Calu3 (cell line): ENCODE data around the gene TMEM232. TPM values are rescaled to one million over a fixed set of nuclear protein-coding genes. Genes with fewer than 3 reads are reported as not detected.

Experiments used
- BruUV-seq: library from RNA; stranded (reverse); fragments of 400-500 nt; replicated peaks from 2 replicates; lab custom pipeline; 2021; lab: Mats Ljungman, UMichigan
- CTCF ChIA-PET: fragments of 300-600 bp; sonication (Branson Sonifier 250); formaldehyde crosslinking; loops from one replicate; lab custom pipeline; 2022; ENCODE audit warnings: antibody characterized with exemption; lab: Charles Lee
- DNase-seq: peaks from one replicate; pipeline ENCODE4 v3.0.0; 2022
- H3K27ac Mint-ChIP-seq: one replicate; pipeline ENCODE4 v1.8.0; 2022; ENCODE audit warnings: mixed read lengths; ENCODE audit not compliant: unreplicated experiment
- H3K27me3 Mint-ChIP-seq: one replicate; pipeline ENCODE4 v1.8.0; 2022; ENCODE audit warnings: mixed read lengths; ENCODE audit not compliant: unreplicated experiment
- H3K36me3 Mint-ChIP-seq: one replicate; pipeline ENCODE4 v1.8.0; 2022; ENCODE audit warnings: mild to moderate bottlenecking, moderate library complexity, mixed read lengths; ENCODE audit not compliant: insufficient read depth, unreplicated experiment
- H3K4me1 Mint-ChIP-seq: one replicate; pipeline ENCODE4 v1.8.0; 2022; ENCODE audit warnings: mild to moderate bottlenecking, low read depth, mixed read lengths; ENCODE audit not compliant: unreplicated experiment
- H3K4me3 Mint-ChIP-seq: one replicate; pipeline ENCODE4 v1.8.0; 2022; ENCODE audit warnings: mild to moderate bottlenecking, low read depth, moderate library complexity, mixed read lengths; ENCODE audit not compliant: unreplicated experiment
- H3K9me3 Mint-ChIP-seq: one replicate; pipeline ENCODE4 v1.8.0; 2022; ENCODE audit warnings: low read depth, mixed read lengths; ENCODE audit not compliant: unreplicated experiment
- intact Hi-C: fragments of 100-400 bp; cut with micrococcal nuclease; formaldehyde crosslinking; loops from one replicate; pipeline ENCODE4 v1.10.0; 2022; ENCODE audit not compliant: unreplicated experiment
- total RNA-seq: library from RNA; stranded (reverse); gene quantifications from 2 replicates; pipeline ENCODE4 v1.2.3, GENCODE V29; 2022
- TF ChIP-seq, protein P1 (sequence below): fragments of 200-600 bp; IDR thresholded peaks from one replicate; pipeline ENCODE4 v1.8.0; 2022; ENCODE audit warnings: antibody characterized with exemption; ENCODE audit not compliant: unreplicated experiment

TMEM232 gene
- total RNA-seq, 1 experiment from 2014 or later = 1.6 TPM

GRCh38 chr5:110548171-110548570 is 178.3 kb downstream of the TMEM232 start:
- H3K36me3 Mint-ChIP-seq = no peaks in the 10 kb centered on the region
- H3K4me1 Mint-ChIP-seq = no peaks in the 10 kb centered on the region
- H3K27me3 Mint-ChIP-seq = no peaks in the 10 kb centered on the region
- no peak overlapping the region for H3K27ac Mint-ChIP-seq
- no TSS peak for BruUV-seq
- intact Hi-C loops = no loop called here
- no peaks in the 10 kb centered on the region for H3K9me3 Mint-ChIP-seq
- H3K4me3 Mint-ChIP-seq = no peak overlapping the region
- CTCF ChIA-PET = interaction anchor here (1.2 kb wide), 1 partner anchor 37 kb away, joined by 3 read pairs; no protein-coding TSS in a partner anchor
- DNase-seq = no peak
- TF ChIP-seq, protein P1, sequence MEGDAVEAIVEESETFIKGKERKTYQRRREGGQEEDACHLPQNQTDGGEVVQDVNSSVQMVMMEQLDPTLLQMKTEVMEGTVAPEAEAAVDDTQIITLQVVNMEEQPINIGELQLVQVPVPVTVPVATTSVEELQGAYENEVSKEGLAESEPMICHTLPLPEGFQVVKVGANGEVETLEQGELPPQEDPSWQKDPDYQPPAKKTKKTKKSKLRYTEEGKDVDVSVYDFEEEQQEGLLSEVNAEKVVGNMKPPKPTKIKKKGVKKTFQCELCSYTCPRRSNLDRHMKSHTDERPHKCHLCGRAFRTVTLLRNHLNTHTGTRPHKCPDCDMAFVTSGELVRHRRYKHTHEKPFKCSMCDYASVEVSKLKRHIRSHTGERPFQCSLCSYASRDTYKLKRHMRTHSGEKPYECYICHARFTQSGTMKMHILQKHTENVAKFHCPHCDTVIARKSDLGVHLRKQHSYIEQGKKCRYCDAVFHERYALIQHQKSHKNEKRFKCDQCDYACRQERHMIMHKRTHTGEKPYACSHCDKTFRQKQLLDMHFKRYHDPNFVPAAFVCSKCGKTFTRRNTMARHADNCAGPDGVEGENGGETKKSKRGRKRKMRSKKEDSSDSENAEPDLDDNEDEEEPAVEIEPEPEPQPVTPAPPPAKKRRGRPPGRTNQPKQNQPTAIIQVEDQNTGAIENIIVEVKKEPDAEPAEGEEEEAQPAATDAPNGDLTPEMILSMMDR = no peak

- no peak for DNase-seq
- no peaks in the 10 kb centered on the region for H3K4me1 Mint-ChIP-seq
- no peaks in the 10 kb centered on the region for H3K36me3 Mint-ChIP-seq
- intact Hi-C loops = no loop called here
- H3K4me3 Mint-ChIP-seq = no peak overlapping the region
- no peaks in the 10 kb centered on the region for H3K27me3 Mint-ChIP-seq
- TF ChIP-seq, protein P1 = no peak
- CTCF ChIA-PET = interaction anchor here (1.2 kb wide), 1 partner anchor 37 kb away, joined by 3 read pairs; no protein-coding TSS in a partner anchor
- no TSS peak for BruUV-seq
- H3K9me3 Mint-ChIP-seq = no peaks in the 10 kb centered on the region
- H3K27ac Mint-ChIP-seq = no peak overlapping the region
These were observed 179.0 kb downstream of the TMEM232 start for GRCh38 chr5:110547495-110547894.

DNA sequence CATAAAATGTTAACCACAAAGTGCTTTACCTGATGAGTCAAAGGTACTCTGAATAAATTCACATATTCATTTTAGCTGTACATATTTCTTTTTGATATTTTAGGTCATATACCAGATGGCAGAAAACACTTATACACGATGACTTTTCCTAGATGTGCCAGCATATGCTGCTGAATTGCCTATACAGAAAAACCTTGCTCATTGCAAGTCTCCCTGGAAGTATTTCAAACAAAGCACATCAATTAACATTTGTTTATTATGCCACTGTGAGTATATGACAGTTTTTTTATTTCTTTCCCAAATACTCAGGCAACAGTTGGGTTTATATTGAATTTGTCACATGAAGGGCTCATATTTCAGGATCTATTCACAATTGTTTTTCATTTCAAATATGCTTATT is 180.8 kb downstream of the TMEM232 start:
- no peaks in the 10 kb centered on the region for H3K9me3 Mint-ChIP-seq
- intact Hi-C loops = no loop called here
- H3K4me3 Mint-ChIP-seq = no peak overlapping the region
- CTCF ChIA-PET = no interaction called here
- BruUV-seq = no TSS peak
- DNase-seq = no peak
- H3K27ac Mint-ChIP-seq = no peak overlapping the region
- no peaks in the 10 kb centered on the region for H3K27me3 Mint-ChIP-seq
- H3K36me3 Mint-ChIP-seq = no peaks in the 10 kb centered on the region
- TF ChIP-seq, protein P1 = no peak
- H3K4me1 Mint-ChIP-seq = no peaks in the 10 kb centered on the region

DNA sequence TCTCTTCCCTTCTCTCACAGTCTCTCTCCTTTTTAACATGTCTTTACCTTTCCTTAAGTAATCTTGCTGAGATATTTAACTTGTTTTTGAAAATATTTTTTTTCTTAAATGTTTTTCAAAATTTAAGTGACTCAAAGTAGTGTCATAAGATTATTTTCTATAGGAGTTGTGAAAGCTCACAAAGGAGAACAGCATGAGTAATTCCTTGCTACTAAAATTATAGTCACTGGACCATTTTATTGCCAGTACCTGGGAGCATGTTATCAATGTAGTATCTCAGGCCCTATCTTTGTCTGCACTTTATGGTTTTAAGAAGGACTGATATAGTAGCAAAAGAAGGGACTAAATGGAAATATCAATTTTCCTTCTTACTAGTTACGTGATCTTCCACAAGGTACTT is 181.9 kb downstream of the TMEM232 start:
- H3K4me1 Mint-ChIP-seq = no peaks in the 10 kb centered on the region
- H3K36me3 Mint-ChIP-seq = no peaks in the 10 kb centered on the region
- H3K9me3 Mint-ChIP-seq = no peaks in the 10 kb centered on the region
- CTCF ChIA-PET = no interaction called here
- BruUV-seq = no TSS peak
- no peaks in the 10 kb centered on the region for H3K27me3 Mint-ChIP-seq
- no peak overlapping the region for H3K4me3 Mint-ChIP-seq
- intact Hi-C loops = no loop called here
- no peak overlapping the region for H3K27ac Mint-ChIP-seq
- TF ChIP-seq, protein P1 = no peak
- no peak for DNase-seq
